Stimulated activated CD8-positive, alpha-beta memory T cell treated with anti-CD3 and anti-CD28 coated beads, Interleukin-7, amount 100 ng/mL, for 24 hours (primary cell): ENCODE measurements around the gene MON1B.
A peak's percentile ranks its signal among the peaks of the same experiment; 100 is the strongest.
"Not testable (repeated sequence)": the region's sequence is repeated elsewhere in the genome, so short reads cannot be mapped to it uniquely, and the experiment has no call there.

Source experiments
- DNase-seq: peaks from one replicate; pipeline ENCODE4 v3.0.0-alpha.2; 2020; ENCODE audit warnings: low read depth

MON1B gene

DNA sequence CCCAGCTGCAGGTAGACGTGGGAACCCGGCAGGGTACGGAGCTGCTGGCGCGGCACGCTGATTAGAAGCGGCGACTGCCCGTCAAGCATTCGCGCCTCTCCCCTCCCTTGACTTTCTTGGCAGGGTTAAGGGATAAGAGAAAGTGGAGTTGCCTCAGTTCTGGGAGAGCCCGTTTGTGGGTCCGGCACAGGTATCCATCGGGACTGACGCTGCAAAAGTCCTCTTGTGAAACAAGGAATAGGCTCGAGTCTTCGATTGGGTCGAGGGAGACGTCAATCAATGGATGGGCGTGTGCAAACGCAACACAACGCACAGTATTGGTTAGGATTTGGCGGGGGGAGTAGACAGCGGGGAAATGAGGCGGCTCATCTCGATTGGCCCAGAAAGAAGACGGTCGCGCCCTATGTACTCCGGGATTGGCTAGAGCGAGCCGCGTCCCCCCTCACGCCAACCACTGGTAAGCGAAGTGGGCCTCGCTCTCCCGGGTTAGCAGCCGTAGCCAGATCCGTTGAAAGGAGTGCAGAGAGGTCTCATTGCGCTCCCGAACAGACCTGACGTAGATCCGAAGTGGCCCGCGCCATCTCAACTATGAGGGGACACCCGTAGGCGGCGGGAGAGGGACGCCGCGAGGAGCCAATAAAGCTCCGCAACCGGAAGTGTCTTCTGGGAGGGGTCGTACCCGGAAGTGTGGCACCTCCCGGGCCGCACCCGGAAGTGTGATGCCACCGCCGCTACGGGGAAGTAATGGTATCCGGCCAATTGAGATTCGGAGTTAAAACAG is at the start of gene MON1B:
Gene MON1B, plus strand, starts transcription at position 713 of the 781 bp plus-strand sequence. CDS start 296 bp downstream, outside the sequence.
- DNase-seq, result peak; percentile 79

DNA sequence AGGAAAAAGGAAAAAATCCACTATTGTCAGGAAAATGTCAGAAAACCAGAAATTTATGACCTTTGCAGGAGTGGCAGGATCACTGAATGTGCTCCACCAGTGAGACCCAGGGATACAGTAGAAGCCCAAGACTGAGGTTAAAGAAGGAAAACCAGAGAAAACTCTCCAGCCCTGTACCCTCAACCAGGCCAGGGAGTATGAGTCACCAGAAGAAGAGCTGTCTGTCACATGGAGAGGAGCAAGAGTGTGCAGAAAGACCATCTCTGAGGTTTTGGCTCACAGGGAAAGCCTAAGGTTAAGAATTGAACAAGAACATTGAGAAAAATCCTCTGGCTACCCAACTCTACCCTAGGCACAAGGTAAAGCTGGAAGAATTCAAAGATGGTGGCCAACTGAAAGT is 47.6 kb upstream of the MON1B start:
- DNase-seq, result no peak

GRCh38 chr16:77148121-77148520 is 42.9 kb upstream of the MON1B start:
- DNase-seq, result no peak

GRCh38 chr16:77157346-77158058 is 33.5 kb upstream of the MON1B start:
- DNase-seq, result no peak

GRCh38 chr16:77158293-77158692 is 32.7 kb upstream of the MON1B start:
- DNase-seq, result no peak

- DNase-seq, result no peak
Measured at GRCh38 chr16:77165006-77165405, 26.0 kb upstream of the MON1B start.

- DNase-seq, result not testable (repeated sequence)
Measured at GRCh38 chr16:77165536-77166236, 25.3 kb upstream of the MON1B start.

- DNase-seq, result no peak
Measured at GRCh38 chr16:77166726-77167125, 24.3 kb upstream of the MON1B start.

DNA sequence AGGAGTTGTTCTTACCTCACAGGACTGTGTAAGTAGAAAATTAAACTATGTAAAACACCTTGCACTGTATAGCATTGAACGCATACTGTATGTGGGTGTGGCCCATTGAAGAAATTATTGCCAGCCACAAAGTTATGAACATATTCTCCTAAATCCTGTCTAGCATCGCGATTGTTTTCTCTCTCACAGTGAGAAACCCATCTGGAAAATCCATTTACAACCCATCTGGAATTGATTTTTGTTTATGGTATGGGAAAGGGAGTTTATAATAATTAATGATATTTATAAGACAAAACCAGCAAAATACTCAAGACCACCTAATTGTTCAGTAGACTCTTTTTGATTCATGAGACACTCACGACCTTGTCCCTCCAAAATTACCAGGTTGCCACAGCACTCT is 22.1 kb upstream of the MON1B start:
- no peak for DNase-seq

- no peak for DNase-seq
Measured at GRCh38 chr16:77169650-77170236, 21.2 kb upstream of the MON1B start.

GRCh38 chr16:77170805-77171204 is 20.2 kb upstream of the MON1B start:
- no peak for DNase-seq

GRCh38 chr16:77171745-77172635 is 19.0 kb upstream of the MON1B start:
- DNase-seq, result no peak

GRCh38 chr16:77172951-77173350 is 18.0 kb upstream of the MON1B start:
- DNase-seq, result no peak

DNA sequence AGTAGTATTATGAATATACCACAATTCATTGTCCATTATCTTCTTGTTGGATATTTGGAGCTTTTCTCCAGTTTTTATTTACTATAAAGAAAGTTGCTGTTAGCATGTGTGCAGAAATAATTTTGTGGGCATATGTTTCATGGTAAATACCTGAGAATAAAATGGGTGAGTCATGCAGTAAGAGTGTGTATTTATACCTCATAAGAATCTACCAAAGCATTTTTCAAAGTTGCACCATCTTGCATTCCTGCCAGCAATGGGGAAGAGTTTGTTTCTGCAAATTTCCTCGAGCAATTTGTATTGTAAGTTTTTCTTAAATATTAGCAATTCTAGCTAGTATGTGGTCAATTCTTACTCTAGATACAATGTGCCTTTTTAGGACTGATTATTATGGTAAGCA is 7.9 kb upstream of the MON1B start:
- DNase-seq, result no peak

GRCh38 chr16:77186298-77186697 is 4.7 kb upstream of the MON1B start:
- DNase-seq, result not testable (repeated sequence)

DNA sequence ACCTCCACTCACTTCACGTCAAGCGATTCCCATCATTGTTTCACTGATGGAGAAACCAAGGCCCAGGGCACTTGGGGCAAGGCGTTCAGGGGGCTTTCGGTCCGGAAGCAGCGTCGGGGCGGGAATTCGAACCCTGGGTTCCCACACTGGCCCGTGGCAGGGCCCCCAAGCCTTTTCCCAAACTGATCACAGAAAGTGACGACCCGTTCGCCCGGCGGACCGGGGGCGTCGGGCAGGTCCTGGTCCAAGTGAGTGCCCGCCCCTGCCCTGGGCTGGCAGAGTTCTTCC is 856 bp upstream of the MON1B start:
- DNase-seq, result no peak

DNA sequence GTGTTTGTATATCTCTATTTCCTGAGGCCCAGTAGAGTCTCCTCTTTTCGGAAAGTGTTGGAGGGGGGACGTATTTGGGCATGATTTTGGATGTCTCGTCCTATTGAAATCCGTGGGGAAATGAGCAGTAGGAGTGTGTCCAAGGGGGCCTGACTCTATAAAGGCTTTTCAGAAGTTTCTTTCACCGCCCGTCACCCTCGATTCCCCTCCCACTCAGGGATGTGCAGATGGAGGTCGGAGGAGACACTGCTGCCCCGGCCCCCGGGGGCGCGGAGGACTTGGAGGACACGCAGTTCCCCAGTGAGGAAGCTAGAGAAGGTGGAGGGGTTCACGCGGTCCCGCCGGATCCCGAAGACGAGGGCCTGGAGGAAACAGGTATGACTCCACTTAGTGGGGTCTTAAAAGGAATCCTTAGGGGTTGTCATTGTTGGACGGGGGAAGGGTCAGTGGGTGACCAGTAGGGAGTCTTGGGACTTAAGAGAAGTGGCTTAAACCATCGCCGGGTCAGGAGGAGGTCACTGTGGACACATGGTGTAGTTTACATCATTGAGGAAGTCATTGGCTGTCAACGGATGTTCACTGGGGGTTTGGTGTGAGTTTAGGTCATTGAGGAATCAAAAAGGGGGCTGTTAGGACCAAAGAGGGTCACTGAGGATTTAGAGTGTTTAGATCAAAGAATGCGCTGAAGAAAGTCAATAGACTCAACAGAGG is 424 bp downstream of the MON1B start:
- peak; percentile 12 for DNase-seq

DNA sequence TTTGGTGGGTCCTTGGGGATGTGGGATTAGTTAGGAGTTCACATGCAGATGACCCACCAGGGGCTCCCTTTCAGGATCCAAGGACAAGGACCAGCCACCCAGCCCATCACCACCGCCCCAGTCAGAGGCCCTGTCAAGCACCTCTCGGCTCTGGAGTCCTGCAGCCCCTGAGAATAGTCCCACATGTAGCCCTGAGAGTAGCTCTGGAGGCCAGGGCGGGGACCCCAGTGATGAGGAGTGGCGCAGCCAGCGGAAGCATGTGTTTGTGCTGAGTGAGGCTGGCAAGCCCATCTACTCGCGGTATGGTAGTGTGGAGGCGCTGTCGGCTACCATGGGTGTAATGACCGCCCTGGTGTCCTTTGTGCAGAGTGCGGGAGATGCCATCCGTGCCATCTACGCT is 2.4 kb downstream of the MON1B start:
- DNase-seq, result no peak

GRCh38 chr16:77194295-77195231 is 3.6 kb downstream of the MON1B start:
- no peak for DNase-seq

DNA sequence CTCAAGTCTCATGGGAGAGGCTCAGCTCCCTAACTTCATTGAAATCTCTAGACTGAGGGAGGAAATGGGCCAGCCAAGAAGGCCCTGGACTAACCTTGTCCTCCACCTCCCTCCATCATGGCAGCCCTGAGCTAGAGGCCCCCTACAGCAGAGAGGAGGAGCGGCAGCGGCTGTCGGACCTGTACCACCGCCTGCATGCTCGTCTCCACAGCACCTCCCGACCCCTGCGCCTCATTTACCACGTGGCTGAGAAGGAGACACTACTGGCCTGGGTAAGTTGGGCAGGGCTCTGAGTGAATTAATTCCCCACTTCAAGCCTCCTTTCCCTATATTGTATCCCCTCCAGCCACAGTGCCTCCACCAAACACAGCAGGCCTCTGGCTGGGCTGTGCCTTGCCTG is 4.4 kb downstream of the MON1B start:
- no peak for DNase-seq
